ENCODE data around the gene ZNF831. TPM values are rescaled to one million over a fixed set of nuclear protein-coding genes. Genes with fewer than 3 reads are reported as not detected.

The ZNF831 gene
- total RNA-seq, 1 experiment from 2014 or later = not detected

GRCh38 chr20:59297686-59298085 lies 134.1 kb downstream of the ZNF831 start:
- intact Hi-C loops (cut with micrococcal nuclease; ENCODE audit: unreplicated experiment) = no loop called here
- Mint-ChIP-seq H3K4me3 (ENCODE audit: low read depth, unreplicated experiment) (no peak overlapping the region), H3K4me1 (ENCODE audit: low read depth, unreplicated experiment) (no peaks in the 10 kb centered on the region), H3K27ac (ENCODE audit: unreplicated experiment) (no peak overlapping the region), H3K9me3 (ENCODE audit: low read depth, unreplicated experiment) (no peaks in the 10 kb centered on the region), H3K27me3 (ENCODE audit: unreplicated experiment) (peaks cover 100% of the 10 kb centered on the region), H3K36me3 (ENCODE audit: insufficient read depth, unreplicated experiment) (no peaks in the 10 kb centered on the region)
- DNase-seq = no peak
- CTCF ChIA-PET = interaction anchor here (0.8 to 1.0 kb wide), 2 partner anchors 17 to 55 kb away, joined by 3 read pairs; no protein-coding TSS in a partner anchor
- TF ChIP-seq, protein P1, sequence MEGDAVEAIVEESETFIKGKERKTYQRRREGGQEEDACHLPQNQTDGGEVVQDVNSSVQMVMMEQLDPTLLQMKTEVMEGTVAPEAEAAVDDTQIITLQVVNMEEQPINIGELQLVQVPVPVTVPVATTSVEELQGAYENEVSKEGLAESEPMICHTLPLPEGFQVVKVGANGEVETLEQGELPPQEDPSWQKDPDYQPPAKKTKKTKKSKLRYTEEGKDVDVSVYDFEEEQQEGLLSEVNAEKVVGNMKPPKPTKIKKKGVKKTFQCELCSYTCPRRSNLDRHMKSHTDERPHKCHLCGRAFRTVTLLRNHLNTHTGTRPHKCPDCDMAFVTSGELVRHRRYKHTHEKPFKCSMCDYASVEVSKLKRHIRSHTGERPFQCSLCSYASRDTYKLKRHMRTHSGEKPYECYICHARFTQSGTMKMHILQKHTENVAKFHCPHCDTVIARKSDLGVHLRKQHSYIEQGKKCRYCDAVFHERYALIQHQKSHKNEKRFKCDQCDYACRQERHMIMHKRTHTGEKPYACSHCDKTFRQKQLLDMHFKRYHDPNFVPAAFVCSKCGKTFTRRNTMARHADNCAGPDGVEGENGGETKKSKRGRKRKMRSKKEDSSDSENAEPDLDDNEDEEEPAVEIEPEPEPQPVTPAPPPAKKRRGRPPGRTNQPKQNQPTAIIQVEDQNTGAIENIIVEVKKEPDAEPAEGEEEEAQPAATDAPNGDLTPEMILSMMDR (IDR thresholded peaks at IDR 0.05; ENCODE audit: unreplicated experiment) = no peak
- BruUV-seq (replicated peaks) = no TSS peak

- no peak for DNase-seq
- TF ChIP-seq, protein P1 (IDR thresholded peaks at IDR 0.05; ENCODE audit: unreplicated experiment) = no peak
- no peak overlapping the region for H3K27ac Mint-ChIP-seq (ENCODE audit: unreplicated experiment)
- no TSS peak for BruUV-seq (replicated peaks)
- H3K27me3 Mint-ChIP-seq (ENCODE audit: unreplicated experiment) = peaks cover 100% of the 10 kb centered on the region
- CTCF ChIA-PET = interaction anchor here (0.6 kb wide), 1 partner anchor 1912 kb away, joined by 3 read pairs; no protein-coding TSS in a partner anchor
- no peaks in the 10 kb centered on the region for H3K9me3 Mint-ChIP-seq (ENCODE audit: low read depth, unreplicated experiment)
- H3K36me3 Mint-ChIP-seq (ENCODE audit: insufficient read depth, unreplicated experiment) = no peaks in the 10 kb centered on the region
- H3K4me1 Mint-ChIP-seq (ENCODE audit: low read depth, unreplicated experiment) = no peaks in the 10 kb centered on the region
- H3K4me3 Mint-ChIP-seq (ENCODE audit: low read depth, unreplicated experiment) = no peak overlapping the region
- intact Hi-C loops (cut with micrococcal nuclease; ENCODE audit: unreplicated experiment) = no loop called here
Observed at GRCh38 chr20:59299945-59300332, 136.3 kb downstream of the ZNF831 start.

GRCh38 chr20:59300333-59301081 lies 136.9 kb downstream of the ZNF831 start, which contains the start of gene EDN3:
TSS of gene EDN3 (plus strand) at chr20:59300611. CDS start at chr20:59300813, 202 bp downstream.
- DNase-seq = no peak
- Mint-ChIP-seq H3K27me3 (ENCODE audit: unreplicated experiment) (peaks cover 100% of the 10 kb centered on the region), H3K36me3 (ENCODE audit: insufficient read depth, unreplicated experiment) (no peaks in the 10 kb centered on the region), H3K4me3 (ENCODE audit: low read depth, unreplicated experiment) (no peak within 1 kb of the TSS), H3K9me3 (ENCODE audit: low read depth, unreplicated experiment) (no peaks in the 10 kb centered on the region), H3K27ac (ENCODE audit: unreplicated experiment) (no peak within 1 kb of the TSS), H3K4me1 (ENCODE audit: low read depth, unreplicated experiment) (no peaks in the 10 kb centered on the region)
- intact Hi-C loops (cut with micrococcal nuclease; ENCODE audit: unreplicated experiment) = no loop called here
- BruUV-seq (replicated peaks) = no TSS peak
- CTCF ChIA-PET = no interaction called here
- TF ChIP-seq, protein P1 (IDR thresholded peaks at IDR 0.05; ENCODE audit: unreplicated experiment) = no peak

- TF ChIP-seq, protein P1 (IDR thresholded peaks at IDR 0.05; ENCODE audit: unreplicated experiment) = no peak
- Mint-ChIP-seq H3K27ac (ENCODE audit: unreplicated experiment) (no peak overlapping the region), H3K4me3 (ENCODE audit: low read depth, unreplicated experiment) (no peak overlapping the region)
Observed at GRCh38 chr20:59301343-59302007, 137.9 kb downstream of the ZNF831 start.

More at GRCh38 chr20:59301343-59302007, 137.9 kb downstream of the ZNF831 start:
- BruUV-seq (replicated peaks) = no TSS peak
- DNase-seq = no peak
- Mint-ChIP-seq H3K9me3 (ENCODE audit: low read depth, unreplicated experiment) (no peaks in the 10 kb centered on the region), H3K36me3 (ENCODE audit: insufficient read depth, unreplicated experiment) (no peaks in the 10 kb centered on the region), H3K27me3 (ENCODE audit: unreplicated experiment) (peaks cover 100% of the 10 kb centered on the region), H3K4me1 (ENCODE audit: low read depth, unreplicated experiment) (no peaks in the 10 kb centered on the region)
- CTCF ChIA-PET = no interaction called here
- intact Hi-C loops (cut with micrococcal nuclease; ENCODE audit: unreplicated experiment) = no loop called here
